Measurements from ENCODE around the gene C1QTNF12.
A peak's percentile ranks its signal among the peaks of the same experiment; 100 is the strongest.

The C1QTNF12 gene, protein sequence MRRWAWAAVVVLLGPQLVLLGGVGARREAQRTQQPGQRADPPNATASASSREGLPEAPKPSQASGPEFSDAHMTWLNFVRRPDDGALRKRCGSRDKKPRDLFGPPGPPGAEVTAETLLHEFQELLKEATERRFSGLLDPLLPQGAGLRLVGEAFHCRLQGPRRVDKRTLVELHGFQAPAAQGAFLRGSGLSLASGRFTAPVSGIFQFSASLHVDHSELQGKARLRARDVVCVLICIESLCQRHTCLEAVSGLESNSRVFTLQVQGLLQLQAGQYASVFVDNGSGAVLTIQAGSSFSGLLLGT

GRCh38 chr1:1246577-1247340 lies at the start of gene C1QTNF12:
Gene C1QTNF12 (minus strand): TSS chr1:1246722. CDS start chr1:1246690, 32 bp downstream.
- Histone ChIP-seq H3K36me3 (no peaks in the 10 kb centered on the region), H3K4me2 (peak within 1 kb of the TSS; percentile 37), H3K4me1 (peaks cover 74% of the 10 kb centered on the region), H3K9me3 (no peaks in the 10 kb centered on the region), H4K20me1 (peaks cover 71% of the 10 kb centered on the region), H3K27ac (no peak within 1 kb of the TSS), H3K27me3 (peaks cover 43% of the 10 kb centered on the region), H3K4me3 (no peak within 1 kb of the TSS), H3K9ac (no peak within 1 kb of the TSS)
- TF ChIP-seq Cebpa-rat (IDR thresholded peaks at IDR 0.05) = no peak

DNA sequence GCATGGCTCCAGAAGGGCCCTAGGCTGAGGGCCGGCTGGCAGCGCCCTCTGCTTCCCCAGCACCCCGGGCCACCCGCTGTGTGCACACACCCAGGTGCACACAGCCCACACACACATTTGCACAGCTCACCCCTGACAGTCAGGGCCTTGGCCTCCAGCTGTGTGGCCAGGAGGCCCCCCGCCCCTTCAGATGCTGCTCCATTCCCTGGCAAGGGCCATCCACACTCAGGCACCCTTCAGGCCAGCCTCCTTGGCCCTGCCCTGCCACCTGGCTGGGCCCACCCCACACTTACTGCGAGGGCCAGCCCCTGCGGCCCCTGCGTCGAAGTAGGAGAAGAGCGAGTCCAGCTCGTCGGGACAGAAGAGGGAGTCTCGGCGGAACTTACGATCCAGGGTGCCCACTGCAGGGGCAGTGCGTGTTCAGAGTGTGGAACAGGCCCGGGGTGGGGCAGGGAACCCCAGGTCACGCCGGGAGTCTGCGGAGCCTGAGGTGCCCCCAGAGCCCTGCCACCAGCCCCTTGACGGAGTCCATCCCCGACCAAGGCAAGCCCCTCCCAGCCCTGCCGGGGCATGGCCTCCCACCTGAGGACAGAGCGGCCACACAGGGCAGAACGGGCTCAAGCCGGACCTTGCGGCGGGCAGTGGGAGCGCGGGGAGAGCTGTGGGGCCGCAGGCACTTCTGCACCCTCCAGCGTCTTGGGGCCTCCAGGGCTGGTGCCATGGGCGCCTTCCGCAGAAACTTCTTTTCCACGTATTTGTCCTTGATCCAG lies 48.8 kb upstream of the C1QTNF12 start:
- Histone ChIP-seq H3K27ac (no peak overlapping the region), H3K4me1 (peaks cover 39% of the 10 kb centered on the region), H3K27me3 (no peaks in the 10 kb centered on the region), H3K36me3 (peaks cover 42% of the 10 kb centered on the region), H4K20me1 (peaks cover 50% of the 10 kb centered on the region), H3K4me2 (no peak overlapping the region), H3K9me3 (no peaks in the 10 kb centered on the region), H3K9ac (no peak overlapping the region), H3K4me3 (no peak overlapping the region)
- no peak for TF ChIP-seq Cebpa-rat (IDR thresholded peaks at IDR 0.05)

- Histone ChIP-seq H3K27ac (no peak overlapping the region), H4K20me1 (peaks cover 41% of the 10 kb centered on the region), H3K9me3 (no peaks in the 10 kb centered on the region), H3K4me2 (no peak overlapping the region), H3K4me3 (no peak overlapping the region), H3K27me3 (no peaks in the 10 kb centered on the region), H3K9ac (no peak overlapping the region), H3K36me3 (peaks cover 42% of the 10 kb centered on the region), H3K4me1 (peaks cover 32% of the 10 kb centered on the region)
- no peak for TF ChIP-seq Cebpa-rat (IDR thresholded peaks at IDR 0.05)
Observed at GRCh38 chr1:1294250-1294890, 47.8 kb upstream of the C1QTNF12 start.

DNA sequence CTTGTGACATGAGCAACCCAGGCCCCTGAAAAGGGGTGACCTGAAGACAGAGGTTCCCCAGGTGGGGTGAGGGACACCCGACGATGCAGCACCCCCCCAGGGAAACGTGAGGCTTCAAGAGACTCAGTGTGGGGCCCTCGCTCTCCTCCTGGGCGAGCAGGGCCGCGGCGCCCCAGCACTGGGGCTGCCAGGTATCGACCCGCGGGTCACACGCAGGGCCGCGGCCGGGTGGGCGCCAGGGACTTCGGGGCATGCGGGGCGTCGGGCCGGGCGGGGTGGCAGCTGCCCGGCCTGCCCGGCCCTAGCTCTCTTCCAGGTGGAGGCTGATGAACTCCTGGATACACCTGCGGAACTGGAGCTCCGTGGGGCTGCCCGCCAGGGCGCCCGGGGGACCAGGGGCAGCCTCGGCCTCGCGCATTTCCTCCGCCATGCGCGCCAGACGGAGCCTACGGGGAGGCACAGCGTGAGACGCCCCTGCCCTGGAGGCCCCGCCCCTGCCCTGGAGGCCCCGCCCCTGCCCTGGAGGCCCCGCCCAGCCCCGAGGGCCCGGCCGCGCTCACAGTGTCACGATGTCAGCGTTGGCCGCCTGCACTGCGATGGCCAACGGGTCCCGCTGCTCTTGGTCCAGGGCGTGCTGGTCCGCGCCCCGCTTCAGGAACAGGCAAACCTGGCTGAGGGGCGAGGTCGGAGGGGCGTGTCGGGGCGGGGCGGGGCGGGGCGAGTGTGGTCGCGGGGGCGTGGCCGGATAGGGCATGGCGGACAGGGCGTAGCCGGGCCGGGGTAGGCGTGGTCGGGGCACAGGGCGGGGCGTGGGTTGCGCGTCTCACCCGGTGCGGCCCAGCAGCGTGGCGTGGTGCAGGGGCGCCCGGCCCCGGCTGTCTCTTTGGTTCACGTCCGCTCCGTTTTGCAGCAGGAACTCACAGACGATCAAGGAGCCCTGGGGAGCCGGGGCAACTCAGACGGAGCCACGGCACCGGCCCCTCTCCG lies 47.0 kb upstream of the C1QTNF12 start:
- no peak for TF ChIP-seq Cebpa-rat (IDR thresholded peaks at IDR 0.05)
- Histone ChIP-seq H3K36me3 (peaks cover 42% of the 10 kb centered on the region), H3K4me1 (peaks cover 24% of the 10 kb centered on the region), H3K27ac (no peak overlapping the region), H3K9me3 (no peaks in the 10 kb centered on the region), H3K27me3 (no peaks in the 10 kb centered on the region), H4K20me1 (peaks cover 33% of the 10 kb centered on the region), H3K4me2 (no peak overlapping the region), H3K4me3 (no peak overlapping the region), H3K9ac (no peak overlapping the region)

- Histone ChIP-seq H3K9me3 (no peaks in the 10 kb centered on the region), H3K27ac (no peak overlapping the region), H3K4me2 (no peak overlapping the region), H4K20me1 (peaks cover 28% of the 10 kb centered on the region), H3K9ac (no peak overlapping the region), H3K36me3 (peaks cover 40% of the 10 kb centered on the region), H3K4me3 (no peak overlapping the region), H3K4me1 (peaks cover 22% of the 10 kb centered on the region), H3K27me3 (no peaks in the 10 kb centered on the region)
- TF ChIP-seq Cebpa-rat (IDR thresholded peaks at IDR 0.05) = no peak
Observed at GRCh38 chr1:1292851-1293250, 46.3 kb upstream of the C1QTNF12 start.

GRCh38 chr1:1292442-1292779 lies 45.9 kb upstream of the C1QTNF12 start:
- Histone ChIP-seq H3K9me3 (no peaks in the 10 kb centered on the region), H3K27ac (no peak overlapping the region), H3K4me3 (no peak overlapping the region), H4K20me1 (peaks cover 26% of the 10 kb centered on the region), H3K9ac (no peak overlapping the region), H3K4me1 (peaks cover 22% of the 10 kb centered on the region), H3K4me2 (0 out of 2 replicates have a peak overlapping the region, but pooled peaks have one; percentile 31), H3K36me3 (peaks cover 36% of the 10 kb centered on the region), H3K27me3 (no peaks in the 10 kb centered on the region)
- no peak for TF ChIP-seq Cebpa-rat (IDR thresholded peaks at IDR 0.05)

DNA sequence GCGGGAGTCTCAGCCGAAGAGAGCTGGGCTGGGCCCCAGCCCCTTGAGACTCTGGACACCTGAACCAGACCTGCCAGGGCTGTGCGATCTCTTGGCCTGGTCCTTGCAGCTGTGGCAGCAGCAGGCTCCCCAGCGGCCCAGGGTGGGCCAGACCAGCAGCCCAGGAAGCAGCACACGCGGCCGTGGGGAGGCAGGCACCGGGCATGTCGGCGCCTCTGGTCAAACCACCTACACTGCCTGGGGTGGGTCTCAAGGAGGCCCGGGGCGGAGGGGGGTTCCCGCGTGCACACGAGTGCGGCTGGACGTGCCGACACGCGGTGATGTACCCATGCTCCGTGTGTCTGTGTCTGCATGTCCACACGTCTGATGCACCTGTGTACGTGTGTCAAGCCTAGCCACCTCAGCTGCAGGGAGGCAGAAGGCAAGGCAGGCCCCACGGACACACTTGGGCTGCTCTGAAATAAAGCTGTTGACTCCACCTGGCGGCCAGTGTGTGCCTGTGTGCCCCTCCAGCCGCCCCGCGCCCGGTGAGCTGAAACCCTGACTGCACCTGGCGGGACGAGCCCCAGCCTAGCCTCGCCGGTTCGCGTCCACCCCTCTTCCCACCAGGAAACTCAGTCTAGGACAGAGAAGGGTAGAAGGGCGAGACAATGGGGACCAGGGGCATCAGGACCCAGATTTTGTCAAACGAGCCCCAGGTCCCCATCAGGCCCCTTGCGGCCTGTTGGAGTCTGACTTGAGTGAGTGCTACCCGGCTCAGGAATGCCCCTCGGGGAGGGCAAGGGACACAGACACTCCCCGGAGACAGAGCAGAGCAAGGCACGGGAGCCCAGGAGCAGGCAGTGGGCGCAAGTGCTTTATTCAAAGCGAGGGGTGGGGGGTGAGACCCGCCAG lies 45.3 kb upstream of the C1QTNF12 start:
- Histone ChIP-seq H3K9ac (no peak overlapping the region), H3K9me3 (no peaks in the 10 kb centered on the region), H3K27ac (no peak overlapping the region), H4K20me1 (peaks cover 26% of the 10 kb centered on the region), H3K4me3 (no peak overlapping the region), H3K27me3 (no peaks in the 10 kb centered on the region), H3K4me1 (peaks cover 22% of the 10 kb centered on the region), H3K4me2 (peak overlapping the region; percentile 36), H3K36me3 (peaks cover 34% of the 10 kb centered on the region)
- no peak for TF ChIP-seq Cebpa-rat (IDR thresholded peaks at IDR 0.05)

GRCh38 chr1:1291023-1291528 lies 44.6 kb upstream of the C1QTNF12 start:
- Histone ChIP-seq H3K4me3 (no peak overlapping the region), H3K4me2 (peak overlapping the region; percentile 36), H4K20me1 (peaks cover 26% of the 10 kb centered on the region), H3K36me3 (peaks cover 29% of the 10 kb centered on the region), H3K27ac (no peak overlapping the region), H3K9me3 (no peaks in the 10 kb centered on the region), H3K27me3 (no peaks in the 10 kb centered on the region), H3K4me1 (peaks cover 24% of the 10 kb centered on the region), H3K9ac (no peak overlapping the region)
- no peak for TF ChIP-seq Cebpa-rat (IDR thresholded peaks at IDR 0.05)
